GM18519 (cell line): ENCODE results near the gene SAPCD1.

ENCODE experiments used
- ATAC-seq: cut with Tn5 transposase; IDR thresholded peaks from one replicate; pipeline ENCODE4 v1.9.1; 2021; ENCODE audit warnings: mild to moderate bottlenecking, moderate library complexity; ENCODE audit not compliant: unreplicated experiment, low FRiP score

SAPCD1 gene

GRCh38 chr6:31762356-31762755 is at the start of gene SAPCD1:
SAPCD1 (plus strand) TSS chr6:31762656; CDS start chr6:31763055, 399 bp downstream.
- no peak for ATAC-seq

- ATAC-seq = no peak
These were observed 49.0 kb upstream of the SAPCD1 start for GRCh38 chr6:31713465-31713864.

GRCh38 chr6:31713991-31714684 is 48.3 kb upstream of the SAPCD1 start:
- no peak for ATAC-seq

GRCh38 chr6:31715022-31715958 is 47.2 kb upstream of the SAPCD1 start, which contains the start of gene LY6G6D:
LY6G6D (plus strand) TSS chr6:31715348; CDS start chr6:31715356, 8 bp downstream.
- ATAC-seq = no peak

- ATAC-seq = no peak
These were observed 44.8 kb upstream of the SAPCD1 start for GRCh38 chr6:31717499-31718222.

- ATAC-seq = no peak
These were observed 44.2 kb upstream of the SAPCD1 start for GRCh38 chr6:31718265-31718664.

GRCh38 chr6:31719001-31719400 is 43.5 kb upstream of the SAPCD1 start:
- no peak for ATAC-seq

GRCh38 chr6:31720196-31720770 is 42.2 kb upstream of the SAPCD1 start:
- no peak for ATAC-seq

- no peak for ATAC-seq
These were observed 41.0 kb upstream of the SAPCD1 start, which contains the start of gene LY6G6C for GRCh38 chr6:31721351-31722020. LY6G6C (minus strand) TSS chr6:31721746; CDS start chr6:31721679, 67 bp downstream.

GRCh38 chr6:31722173-31722572 is 40.3 kb upstream of the SAPCD1 start:
- no peak for ATAC-seq

- ATAC-seq = no peak
These were observed 39.0 kb upstream of the SAPCD1 start, which contains the start of gene MPIG6B for GRCh38 chr6:31723245-31723979. MPIG6B (plus strand) TSS chr6:31723373; CDS start chr6:31723384, 11 bp downstream.

- ATAC-seq = no peak
These were observed 38.3 kb upstream of the SAPCD1 start for GRCh38 chr6:31723980-31724691.

GRCh38 chr6:31725502-31726350 is 36.7 kb upstream of the SAPCD1 start:
- no peak for ATAC-seq

- no peak for ATAC-seq
These were observed 35.3 kb upstream of the SAPCD1 start for GRCh38 chr6:31727034-31727716.

- ATAC-seq = no peak
These were observed 34.5 kb upstream of the SAPCD1 start for GRCh38 chr6:31727717-31728671.
